ENCODE data around the gene ATP2A2.

ATP2A2 gene

DNA sequence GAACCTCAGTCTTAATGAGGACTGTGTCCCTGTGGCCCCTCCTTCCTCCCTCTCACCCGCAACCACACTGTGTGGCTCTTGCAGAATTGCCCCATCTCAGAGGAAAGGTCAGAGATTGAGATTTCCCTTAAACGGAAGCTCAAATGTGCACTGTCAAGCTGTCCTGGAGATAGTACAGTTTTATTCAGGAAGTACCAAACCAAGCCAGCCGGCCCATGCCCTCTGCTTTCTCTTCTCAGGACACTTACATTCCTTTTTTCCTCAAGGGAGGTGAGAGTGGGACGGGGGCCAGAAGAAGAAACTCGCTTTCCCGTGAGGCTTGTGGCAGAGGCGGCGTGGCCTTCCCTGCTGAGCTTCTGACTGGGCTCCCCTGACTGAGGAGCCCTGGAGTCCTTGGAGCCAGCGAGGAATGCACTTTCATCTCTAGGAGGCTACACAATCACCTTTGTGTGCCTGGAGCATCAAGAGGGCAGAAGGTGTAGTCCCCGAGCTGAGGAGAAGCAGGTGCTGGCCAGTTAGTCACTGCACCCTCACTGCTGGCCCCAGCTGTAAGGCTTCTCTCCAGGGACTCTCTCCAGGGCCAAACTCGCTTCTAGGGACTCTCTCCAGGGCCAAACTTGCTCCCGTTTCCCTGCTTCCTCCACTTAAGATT is 24.1 kb upstream of the ATP2A2 start:
- TF ChIP-seq, protein P1, sequence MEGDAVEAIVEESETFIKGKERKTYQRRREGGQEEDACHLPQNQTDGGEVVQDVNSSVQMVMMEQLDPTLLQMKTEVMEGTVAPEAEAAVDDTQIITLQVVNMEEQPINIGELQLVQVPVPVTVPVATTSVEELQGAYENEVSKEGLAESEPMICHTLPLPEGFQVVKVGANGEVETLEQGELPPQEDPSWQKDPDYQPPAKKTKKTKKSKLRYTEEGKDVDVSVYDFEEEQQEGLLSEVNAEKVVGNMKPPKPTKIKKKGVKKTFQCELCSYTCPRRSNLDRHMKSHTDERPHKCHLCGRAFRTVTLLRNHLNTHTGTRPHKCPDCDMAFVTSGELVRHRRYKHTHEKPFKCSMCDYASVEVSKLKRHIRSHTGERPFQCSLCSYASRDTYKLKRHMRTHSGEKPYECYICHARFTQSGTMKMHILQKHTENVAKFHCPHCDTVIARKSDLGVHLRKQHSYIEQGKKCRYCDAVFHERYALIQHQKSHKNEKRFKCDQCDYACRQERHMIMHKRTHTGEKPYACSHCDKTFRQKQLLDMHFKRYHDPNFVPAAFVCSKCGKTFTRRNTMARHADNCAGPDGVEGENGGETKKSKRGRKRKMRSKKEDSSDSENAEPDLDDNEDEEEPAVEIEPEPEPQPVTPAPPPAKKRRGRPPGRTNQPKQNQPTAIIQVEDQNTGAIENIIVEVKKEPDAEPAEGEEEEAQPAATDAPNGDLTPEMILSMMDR (IDR thresholded peaks at IDR 0.05; ENCODE audit: low read depth, low read length): no peak
- peak; percentile 71 to 85 for DNase-seq (ENCODE audit: low read depth in 2 of 2)
- no peak overlapping the region for H3K4me3 ChIP-seq (replicated peaks in 1 of 2; ENCODE audit: low read depth in 2 of 2, low read length in 2 of 2)

DNA sequence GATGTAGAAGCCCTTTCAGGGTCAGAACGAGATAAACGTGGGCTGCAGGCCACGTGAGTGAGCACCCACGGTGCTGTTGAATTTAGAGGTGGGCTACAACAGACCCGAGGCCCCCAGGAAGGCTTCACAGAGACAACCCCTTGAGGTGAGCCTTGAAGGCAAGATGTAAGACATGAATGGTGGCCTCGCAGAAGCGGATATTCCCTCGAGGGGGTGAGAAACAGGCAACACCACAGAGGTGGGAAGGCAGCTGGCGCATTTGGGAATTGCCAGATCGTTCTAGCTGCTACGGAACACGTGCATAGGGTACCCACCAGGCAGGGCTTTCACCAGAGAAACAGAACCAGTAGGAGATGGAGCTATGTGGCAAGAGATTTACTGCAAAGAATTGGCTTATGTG is 22.6 kb upstream of the ATP2A2 start:
- TF ChIP-seq, protein P1 (IDR thresholded peaks at IDR 0.05; ENCODE audit: low read depth, low read length): no peak
- H3K4me3 ChIP-seq (replicated peaks in 1 of 2; ENCODE audit: low read depth in 2 of 2, low read length in 2 of 2): no peak overlapping the region
- DNase-seq (ENCODE audit: low read depth in 2 of 2): no peak

DNA sequence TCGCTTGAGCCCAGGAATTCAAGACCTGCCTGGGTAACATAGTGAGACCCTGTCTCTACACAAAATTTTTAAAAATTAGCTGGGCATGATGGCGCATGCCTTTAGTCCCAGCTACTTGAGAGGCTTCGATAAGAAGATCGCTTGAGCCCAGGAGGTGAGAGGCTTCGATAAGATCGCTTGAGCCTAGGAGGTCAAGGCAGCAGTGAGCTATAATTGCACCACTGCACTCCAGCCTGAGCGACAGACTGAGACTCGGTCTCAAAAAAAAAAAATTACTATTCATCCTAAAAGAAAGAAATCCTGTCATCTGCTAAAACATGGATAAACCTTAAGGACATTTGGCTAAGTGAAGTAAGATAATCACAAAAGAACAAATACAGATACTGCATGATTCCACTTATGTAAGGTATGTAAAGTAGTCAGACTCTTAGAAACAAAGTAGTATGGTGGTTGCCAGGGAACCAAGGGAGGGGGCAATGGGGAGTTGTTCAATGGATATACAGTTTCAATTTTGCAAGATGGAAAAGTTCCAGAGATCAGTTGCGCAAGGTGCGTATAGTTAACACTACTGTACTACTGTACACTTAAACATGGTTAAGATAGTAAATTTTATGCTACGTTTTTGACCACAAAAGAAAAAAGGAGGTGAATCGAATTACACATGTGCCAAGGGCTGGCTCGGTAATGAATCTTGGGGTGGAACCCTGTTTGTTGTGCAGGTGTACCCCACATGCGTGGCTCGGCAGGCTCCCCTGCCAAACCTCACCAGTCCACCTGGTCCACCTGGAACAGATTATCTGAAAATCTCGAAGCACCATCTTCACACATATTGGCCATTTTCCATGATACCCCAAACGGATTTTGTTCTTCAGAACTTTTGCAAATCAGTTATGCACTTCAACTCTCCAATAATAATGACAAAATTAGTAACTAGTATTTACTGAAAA is 18.3 kb upstream of the ATP2A2 start:
- DNase-seq (ENCODE audit: low read depth in 2 of 2): no peak
- no peak overlapping the region for H3K4me3 ChIP-seq (replicated peaks in 1 of 2; ENCODE audit: low read depth in 2 of 2, low read length in 2 of 2)
- TF ChIP-seq, protein P1 (IDR thresholded peaks at IDR 0.05; ENCODE audit: low read depth, low read length): no peak

DNA sequence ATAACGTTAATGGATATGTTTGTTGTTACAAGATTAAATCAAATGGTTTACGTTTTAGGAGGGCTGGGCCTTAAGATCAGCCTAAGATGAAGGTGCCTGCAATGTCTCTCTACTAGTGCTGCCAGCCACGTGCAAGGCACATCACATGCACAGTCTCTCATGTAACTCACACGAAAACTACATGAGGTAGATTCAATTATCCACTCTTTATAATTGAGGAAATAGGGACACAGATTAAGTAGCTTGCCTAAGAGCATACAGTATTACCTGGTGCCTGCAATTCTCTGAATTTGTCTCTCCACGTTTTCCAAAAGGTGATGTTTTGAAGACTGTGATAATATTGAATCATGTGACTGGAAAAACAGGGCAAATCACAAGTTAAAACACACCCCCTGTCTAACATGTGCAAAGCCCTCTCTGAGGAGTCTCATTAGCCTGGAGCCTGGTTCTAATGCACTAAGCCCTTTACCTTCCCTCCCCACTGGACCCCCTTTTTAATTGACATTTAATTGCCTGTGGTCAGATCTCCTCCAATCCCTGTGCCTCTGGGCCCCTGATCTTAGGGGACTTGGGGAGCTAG is 14.6 kb upstream of the ATP2A2 start:
- DNase-seq (ENCODE audit: low read depth in 2 of 2): peak in 1 of 2 donors; percentile 69
- no peak overlapping the region for H3K4me3 ChIP-seq (replicated peaks in 1 of 2; ENCODE audit: low read depth in 2 of 2, low read length in 2 of 2)
- TF ChIP-seq, protein P1 (IDR thresholded peaks at IDR 0.05; ENCODE audit: low read depth, low read length): no peak

DNA sequence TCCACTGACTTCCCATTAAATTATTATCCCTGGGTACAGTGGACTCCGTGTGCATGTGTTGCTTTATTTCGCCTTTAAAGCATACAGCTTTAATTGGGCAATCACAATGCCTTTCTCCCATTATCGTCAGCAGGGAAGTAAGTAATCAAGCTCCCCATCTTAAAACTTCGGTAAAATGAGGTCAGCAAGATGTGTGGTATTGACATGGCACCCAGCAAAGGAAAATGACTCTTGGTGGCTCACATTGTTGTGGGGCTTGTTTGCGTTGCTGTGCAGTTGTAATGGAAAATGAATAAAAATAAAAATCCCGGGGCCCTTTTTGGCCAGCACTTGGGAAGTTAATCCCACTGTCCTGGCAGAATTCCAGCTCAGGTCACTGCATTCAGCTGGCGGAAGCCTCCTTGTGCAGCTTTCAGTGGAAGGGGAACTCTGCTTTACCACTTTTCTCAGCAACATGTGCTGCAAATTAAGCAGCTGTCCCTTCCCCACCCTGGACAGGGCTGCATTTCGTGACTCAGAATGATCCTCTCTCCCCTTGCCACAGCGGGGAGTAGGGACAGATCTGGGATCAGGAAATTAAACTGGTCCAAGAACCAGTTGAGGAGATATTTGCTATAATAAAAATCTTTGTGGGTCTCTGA is 13.9 kb upstream of the ATP2A2 start:
- H3K4me3 ChIP-seq (replicated peaks in 1 of 2; ENCODE audit: low read depth in 2 of 2, low read length in 2 of 2): no peak overlapping the region
- DNase-seq (ENCODE audit: low read depth in 2 of 2): peak; percentile 72 to 88

DNA sequence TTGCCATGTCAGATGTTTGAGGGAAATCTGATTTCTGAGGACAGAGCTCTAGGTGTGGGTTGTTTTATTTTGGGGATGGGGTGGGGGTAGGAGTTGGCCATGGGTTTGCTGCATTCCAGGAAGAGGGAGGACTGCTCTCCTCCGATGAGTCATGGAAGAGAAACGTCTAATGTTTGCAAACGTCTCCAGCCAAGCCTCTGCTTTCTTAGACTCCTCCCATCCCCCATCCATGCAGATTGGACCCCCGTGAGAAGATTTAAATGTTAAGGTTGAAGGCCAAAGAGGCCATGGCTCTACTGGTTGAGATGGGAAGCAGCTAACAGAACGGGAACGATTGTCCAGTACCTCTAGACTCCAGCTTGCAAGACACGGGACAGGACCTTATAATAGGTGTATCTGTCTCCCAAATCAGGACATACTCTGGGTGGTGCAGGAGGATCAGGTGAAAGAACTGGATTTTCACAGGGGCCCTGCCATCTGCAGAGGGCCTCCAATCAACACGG is 11.4 kb upstream of the ATP2A2 start:
- no peak overlapping the region for H3K4me3 ChIP-seq (replicated peaks in 1 of 2; ENCODE audit: low read depth in 2 of 2, low read length in 2 of 2)
- TF ChIP-seq, protein P1 (IDR thresholded peaks at IDR 0.05; ENCODE audit: low read depth, low read length): no peak
- DNase-seq (ENCODE audit: low read depth in 2 of 2): peak; percentile 79 to 87

More for the DNA sequence above, 13.9 kb upstream of the ATP2A2 start:
- TF ChIP-seq, protein P1 (IDR thresholded peaks at IDR 0.05; ENCODE audit: low read depth, low read length): no peak
